GM18858 (cell line): ENCODE data around the gene LZTS3.
"Not testable (repeated sequence)": the region's sequence is repeated elsewhere in the genome, so short reads cannot be mapped to it uniquely, and the experiment has no call there.

Experiments used
- ATAC-seq: cut with Tn5 transposase; IDR thresholded peaks from one replicate; pipeline ENCODE4 v1.9.1; 2021; ENCODE audit not compliant: unreplicated experiment

LZTS3 gene

GRCh38 chr20:3141757-3142156 lies 31.6 kb downstream of the LZTS3 start:
- ATAC-seq = no peak

GRCh38 chr20:3137492-3137891 lies 35.9 kb downstream of the LZTS3 start:
- ATAC-seq = no peak

- no peak for ATAC-seq
Measured at GRCh38 chr20:3135507-3136070, 37.8 kb downstream of the LZTS3 start.

- no peak for ATAC-seq
Measured at GRCh38 chr20:3134151-3134550, 39.2 kb downstream of the LZTS3 start.

GRCh38 chr20:3133155-3133554 lies 40.2 kb downstream of the LZTS3 start:
- no peak for ATAC-seq

GRCh38 chr20:3130051-3130600 lies 43.2 kb downstream of the LZTS3 start:
- no peak for ATAC-seq

- ATAC-seq = no peak
Measured at GRCh38 chr20:3129094-3129493, 44.3 kb downstream of the LZTS3 start.

- ATAC-seq = no peak
Measured at GRCh38 chr20:3128275-3128984, 44.9 kb downstream of the LZTS3 start.

GRCh38 chr20:3126527-3126859 lies 46.9 kb downstream of the LZTS3 start:
- ATAC-seq = no peak

- not testable (repeated sequence) for ATAC-seq
Measured at GRCh38 chr20:3125776-3126526, 47.4 kb downstream of the LZTS3 start.

- ATAC-seq = not testable (repeated sequence)
Measured at GRCh38 chr20:3124773-3125560, 48.4 kb downstream of the LZTS3 start.

- ATAC-seq = not testable (repeated sequence)
Measured at GRCh38 chr20:3124163-3124562, 49.2 kb downstream of the LZTS3 start.

- ATAC-seq = no peak
Measured at GRCh38 chr20:3123542-3123941, 49.8 kb downstream of the LZTS3 start.

GRCh38 chr20:3121955-3122610 lies 51.3 kb downstream of the LZTS3 start:
- no peak for ATAC-seq

- no peak for ATAC-seq
Measured at GRCh38 chr20:3121271-3121911, 52.0 kb downstream of the LZTS3 start.

- ATAC-seq = no peak
Measured at GRCh38 chr20:3119044-3119443, 54.3 kb downstream of the LZTS3 start.

- ATAC-seq = not testable (repeated sequence)
Measured at GRCh38 chr20:3117839-3118379, 55.4 kb downstream of the LZTS3 start.

GRCh38 chr20:3116341-3116740 lies 57.0 kb downstream of the LZTS3 start:
- ATAC-seq = no peak

- ATAC-seq = no peak
Measured at GRCh38 chr20:3115190-3116107, 57.9 kb downstream of the LZTS3 start.
